NCI-H524 treated with DMSO at 0.1 percent for 48 hours (cell line): Measurements from ENCODE around the gene PRELID3B.
"Not testable (repeated sequence)": the region's sequence is repeated elsewhere in the genome, so short reads cannot be mapped to it uniquely, and the experiment has no call there.

ENCODE experiments used
- DNase-seq: peaks from one replicate; lab custom pipeline; 2025; lab: John Stamatoyannopoulos, UW

PRELID3B gene

GRCh38 chr20:59048681-59049030 lies 6.1 kb upstream of the PRELID3B start:
- no peak for DNase-seq

GRCh38 chr20:59047938-59048680 lies 5.5 kb upstream of the PRELID3B start:
- no peak for DNase-seq

DNA sequence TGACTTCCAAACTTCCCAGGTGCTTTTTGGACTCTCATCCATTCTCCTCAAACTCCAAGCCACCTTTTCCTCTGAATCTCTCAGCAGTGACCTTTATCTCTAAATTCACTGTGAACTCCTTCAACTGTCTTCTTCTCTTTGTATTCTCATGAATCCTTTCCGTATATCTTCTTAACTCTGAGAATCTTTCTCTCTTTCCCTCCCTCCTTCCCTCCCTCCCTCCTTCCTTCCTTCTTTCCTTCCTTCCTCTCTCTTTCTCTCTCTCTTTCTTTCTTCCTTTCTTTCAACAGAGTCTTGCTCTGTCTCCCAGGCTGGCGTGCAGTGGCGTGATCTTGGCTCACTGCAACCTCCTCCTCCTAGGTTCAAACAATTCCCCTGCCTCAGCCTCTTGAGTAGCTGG lies 4.3 kb upstream of the PRELID3B start:
- DNase-seq = no peak

- DNase-seq = no peak
These were observed 2.2 kb upstream of the PRELID3B start for GRCh38 chr20:59044796-59045195.

- DNase-seq = no peak
These were observed 1.7 kb upstream of the PRELID3B start for GRCh38 chr20:59044295-59044694.

DNA sequence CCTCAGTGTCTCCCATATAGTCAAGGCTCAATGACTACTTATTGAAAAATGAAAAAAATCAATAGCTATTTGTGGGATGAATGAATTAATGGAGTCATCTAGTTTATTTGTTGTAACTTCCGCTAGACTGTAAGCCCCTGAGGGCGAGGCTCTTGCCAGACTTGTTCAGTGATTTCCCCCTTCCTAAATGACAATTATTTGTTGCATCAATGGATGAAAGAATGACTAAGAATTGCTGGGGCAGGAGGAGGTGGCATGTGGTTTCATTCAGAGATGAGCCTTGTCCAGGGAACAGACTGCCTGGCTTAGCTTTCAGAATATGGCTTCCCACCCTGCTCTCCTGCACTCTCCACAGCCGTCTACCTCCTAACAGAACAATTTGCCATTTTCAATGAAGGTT lies 1.1 kb upstream of the PRELID3B start:
- DNase-seq = no peak

DNA sequence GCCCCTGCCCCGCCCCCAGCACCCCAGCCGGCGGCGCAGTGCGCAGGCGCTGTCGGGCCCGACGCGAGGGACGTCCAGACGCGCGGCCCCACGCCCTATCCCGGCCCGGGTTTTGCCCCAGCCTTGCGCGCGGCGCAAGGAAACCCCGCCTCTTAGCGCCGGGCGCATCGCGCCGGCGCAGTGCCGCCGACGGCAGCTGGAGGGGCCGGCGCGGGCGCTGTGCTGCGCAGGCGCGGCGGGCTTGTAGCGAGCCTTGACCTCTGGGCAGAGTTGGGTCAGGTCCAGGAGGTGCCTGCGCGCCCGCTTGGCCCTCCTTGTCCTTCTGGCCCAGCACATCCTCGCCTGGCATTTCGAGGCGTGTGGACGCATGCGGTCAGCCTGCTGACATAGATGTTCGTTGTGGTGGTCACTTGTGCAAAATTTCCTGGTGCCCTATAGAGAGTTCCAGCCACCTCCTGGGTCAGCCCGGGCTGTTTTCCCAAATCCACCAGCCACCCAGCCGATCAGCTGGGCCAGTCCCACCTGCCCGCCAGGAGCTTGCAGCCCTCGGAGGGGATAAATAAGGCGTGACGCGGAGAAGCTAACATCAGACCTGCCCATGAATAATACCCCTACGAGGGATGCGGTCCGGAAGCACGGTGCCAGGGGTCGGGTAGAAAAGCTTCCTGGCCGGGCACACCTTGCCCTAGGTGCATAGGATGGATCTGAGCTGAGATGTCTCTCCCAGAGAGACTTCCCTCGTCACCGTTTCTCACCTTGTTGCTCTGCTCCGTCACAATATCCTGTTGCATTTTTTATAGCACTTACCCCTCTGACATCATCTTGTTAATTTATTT lies 428 bp upstream of the PRELID3B start:
- peak; percentile 33 for DNase-seq

- not testable (repeated sequence) for DNase-seq
These were observed 1.1 kb downstream of the PRELID3B start for GRCh38 chr20:59041487-59041886.

GRCh38 chr20:59040667-59041066 lies 1.9 kb downstream of the PRELID3B start:
- no peak for DNase-seq

DNA sequence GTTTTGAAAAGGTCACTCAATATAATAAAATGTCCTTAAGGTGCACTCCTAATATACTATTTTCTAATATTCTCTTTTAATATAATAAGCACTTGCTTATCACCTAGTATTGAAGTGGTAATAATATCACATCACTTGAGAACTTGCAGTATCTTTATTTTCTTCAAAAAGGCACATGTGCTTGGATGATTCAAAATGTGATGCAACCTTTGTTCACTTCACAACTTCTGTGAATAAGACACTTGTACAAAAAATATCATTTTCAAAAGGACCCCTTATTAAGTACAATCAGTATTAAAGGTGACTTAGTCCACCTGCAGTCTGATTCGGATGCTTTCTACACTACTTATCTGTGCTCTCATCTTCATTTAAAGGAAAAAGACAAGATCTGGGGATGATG lies 3.4 kb downstream of the PRELID3B start:
- no peak for DNase-seq

DNA sequence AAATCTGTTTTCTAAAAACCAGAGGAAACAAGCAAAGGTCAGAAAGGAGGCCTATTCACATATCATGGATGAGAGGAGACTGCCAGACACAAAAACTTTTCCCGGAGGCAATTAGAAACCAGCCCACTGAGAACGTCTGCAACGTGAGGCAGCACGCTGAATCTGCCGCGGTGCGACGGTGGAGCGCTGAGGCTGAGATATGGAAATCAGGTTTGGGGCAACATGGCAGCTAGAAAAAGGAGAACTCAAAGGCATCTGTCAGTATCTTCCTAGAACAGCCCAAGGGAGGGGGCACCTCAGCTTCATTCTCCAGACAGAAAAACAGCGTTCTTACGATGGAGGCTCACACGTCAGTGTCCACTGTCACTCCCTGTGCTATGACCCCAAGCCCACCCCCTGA lies 5.2 kb downstream of the PRELID3B start:
- no peak for DNase-seq

DNA sequence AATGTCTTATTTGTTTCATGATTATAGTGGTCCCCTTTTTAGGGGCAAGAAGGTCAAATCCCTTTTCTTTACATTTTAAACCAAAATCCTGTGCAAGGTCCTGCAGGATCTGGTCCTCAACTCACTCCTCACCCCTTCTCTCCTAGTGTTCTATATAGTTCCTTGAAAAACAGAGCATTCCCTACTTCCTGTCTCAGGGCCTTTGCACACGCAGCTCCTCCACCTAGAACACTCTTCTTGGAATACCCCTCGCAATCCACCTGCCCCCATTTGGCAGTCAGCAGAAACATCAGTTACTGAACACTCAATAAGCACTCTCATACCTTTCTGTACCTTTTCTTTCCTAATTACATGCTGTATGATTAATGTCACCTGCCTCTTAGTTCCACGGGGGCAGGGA lies 7.2 kb downstream of the PRELID3B start:
- DNase-seq = no peak

DNA sequence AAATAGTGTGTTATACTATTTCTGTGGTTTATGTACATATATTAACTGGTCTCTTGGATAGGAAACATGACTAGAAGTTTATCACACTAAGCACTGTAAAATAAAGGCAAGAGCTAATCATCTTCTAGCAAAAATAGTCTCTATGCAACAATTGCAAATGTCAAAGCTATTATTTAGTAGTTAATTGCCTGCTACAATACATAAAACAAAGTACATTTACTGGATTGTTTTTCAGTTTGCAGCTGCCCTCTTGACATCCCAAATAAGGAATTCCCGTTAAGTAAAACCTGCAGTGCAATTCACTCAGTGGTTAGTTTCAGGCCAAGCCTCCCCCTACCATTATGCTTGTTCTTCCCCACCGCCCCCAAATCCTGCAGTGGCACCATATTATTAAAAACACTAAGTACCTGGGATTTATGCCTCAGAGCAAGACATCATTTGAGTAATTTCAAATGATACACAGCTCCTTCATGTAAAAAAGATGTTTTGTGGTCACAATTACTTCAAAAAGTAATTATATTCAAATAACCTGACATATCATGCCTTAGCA lies 8.9 kb downstream of the PRELID3B start:
- no peak for DNase-seq

- no peak for DNase-seq
These were observed 9.5 kb downstream of the PRELID3B start for GRCh38 chr20:59033093-59033492.

DNA sequence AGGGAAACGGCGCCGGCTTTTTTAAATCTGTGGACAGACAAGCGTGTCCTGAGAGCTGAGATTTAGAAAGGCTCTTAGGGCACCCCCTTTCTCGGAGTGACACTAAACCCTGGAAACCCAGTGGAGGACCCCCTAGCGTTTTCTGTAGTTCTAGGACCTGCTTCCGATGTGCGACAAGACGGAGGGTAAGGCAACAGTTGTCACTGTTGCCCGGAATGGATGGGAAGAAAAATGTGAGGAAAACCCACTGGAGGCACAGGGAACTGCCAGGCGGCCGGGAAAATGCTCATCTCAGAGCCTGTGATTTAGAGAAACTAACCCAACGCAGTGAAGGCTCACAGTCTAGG lies 9.9 kb downstream of the PRELID3B start:
- DNase-seq = peak; percentile 41

GRCh38 chr20:59032023-59032712 lies 10.4 kb downstream of the PRELID3B start, which contains the start of gene ATP5F1E:
Gene ATP5F1E, minus strand, starts transcription at chr20:59032335. Its CDS starts 84 bp downstream, at chr20:59032251.
- DNase-seq = peak; percentile 77

- DNase-seq = no peak
These were observed 11.0 kb downstream of the PRELID3B start for GRCh38 chr20:59031564-59032022.

DNA sequence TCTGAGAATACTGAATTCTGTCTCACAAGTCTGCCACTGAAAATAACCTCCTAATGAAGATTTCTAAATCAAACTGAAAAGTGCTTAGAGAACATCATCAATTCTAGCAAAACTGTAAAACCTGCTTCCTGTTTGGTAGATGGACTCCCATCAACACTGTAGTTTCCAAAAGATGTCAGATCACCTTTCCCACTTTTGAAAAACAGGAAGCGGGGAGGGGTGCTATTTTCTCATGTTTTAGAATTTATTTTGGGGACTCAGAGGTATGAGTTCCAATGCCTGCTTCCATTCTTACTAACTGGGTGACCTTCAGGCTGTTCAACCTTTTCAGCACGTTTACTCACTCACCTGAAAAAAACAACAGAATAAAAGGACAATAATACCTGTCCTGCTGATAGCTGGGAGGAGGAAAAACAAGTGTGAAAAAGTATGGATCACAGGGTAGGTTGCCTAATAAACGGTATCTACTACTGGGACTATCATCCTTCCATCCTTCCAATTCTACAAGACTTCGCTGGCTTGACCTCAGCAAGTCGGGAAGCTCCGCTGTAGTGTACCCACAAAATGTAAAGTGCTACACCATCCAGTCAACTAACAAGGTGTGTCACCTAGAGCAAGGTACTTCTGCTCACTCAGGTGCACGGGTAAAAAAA lies 11.5 kb downstream of the PRELID3B start:
- no peak for DNase-seq

- no peak for DNase-seq
These were observed 13.8 kb downstream of the PRELID3B start for GRCh38 chr20:59028812-59029211.

GRCh38 chr20:59027741-59028320 lies 14.8 kb downstream of the PRELID3B start:
- DNase-seq = no peak

DNA sequence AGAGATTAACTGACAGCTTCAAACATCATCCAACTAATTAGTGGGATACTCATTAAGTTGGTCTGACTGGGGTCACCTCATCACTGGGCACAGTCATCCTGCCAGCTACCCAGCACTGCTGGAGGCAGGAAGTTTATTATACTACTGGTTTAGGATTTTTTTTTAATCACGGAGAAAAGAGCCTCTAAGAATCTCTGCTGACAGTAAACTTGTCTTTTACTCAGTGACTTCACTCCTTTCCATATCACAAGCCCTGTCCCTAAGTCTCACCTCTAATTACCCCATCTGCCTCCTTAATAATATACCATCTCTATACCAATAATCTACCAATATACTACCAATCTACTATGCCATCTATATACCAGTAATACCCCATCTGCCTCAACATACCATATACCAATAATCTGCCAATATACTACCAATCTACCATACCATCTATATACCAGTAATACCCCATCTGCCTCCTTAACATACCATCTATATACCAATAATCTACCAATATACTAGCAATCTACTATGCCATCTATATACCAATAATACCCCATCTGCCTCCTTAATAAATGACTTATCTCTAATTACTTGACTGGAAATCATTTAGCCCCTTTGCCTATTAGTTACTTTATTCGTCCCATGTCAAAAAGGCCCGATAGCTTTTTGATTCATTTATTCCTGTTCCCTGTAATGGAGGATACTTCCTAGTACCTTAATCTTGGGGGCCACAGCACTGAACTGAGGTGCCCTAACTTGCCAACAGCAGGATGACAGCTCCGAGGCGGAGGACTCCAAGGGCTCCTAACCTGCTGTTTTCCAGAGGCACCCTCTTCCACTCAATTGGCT lies 15.5 kb downstream of the PRELID3B start:
- no peak for DNase-seq
